ENCODE data around the gene RPP25L. TPM values are rescaled to one million over a fixed set of nuclear protein-coding genes. Genes with fewer than 3 reads are reported as not detected.

Gene RPP25L
- total RNA-seq, 1 experiment from 2014 or later: 51.1 TPM

- TF ChIP-seq CBX3 (IDR thresholded peaks at IDR 0.05; ENCODE audit: low read depth): no peak
- no peak for TF ChIP-seq POLR2A (IDR thresholded peaks at IDR 0.05; ENCODE audit: borderline replicate concordance, extremely low read depth, insufficient read depth, insufficient read length)
- TF ChIP-seq RAD21 (IDR thresholded peaks at IDR 0.05; ENCODE audit: low read depth): no peak
- no peak for TF ChIP-seq SIN3A (IDR thresholded peaks at IDR 0.05; ENCODE audit: low read depth)
- TF ChIP-seq, protein P1, sequence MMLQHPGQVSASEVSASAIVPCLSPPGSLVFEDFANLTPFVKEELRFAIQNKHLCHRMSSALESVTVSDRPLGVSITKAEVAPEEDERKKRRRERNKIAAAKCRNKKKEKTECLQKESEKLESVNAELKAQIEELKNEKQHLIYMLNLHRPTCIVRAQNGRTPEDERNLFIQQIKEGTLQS (IDR thresholded peaks at IDR 0.05): no peak
- no peak for TF ChIP-seq CEBPB (IDR thresholded peaks at IDR 0.05; ENCODE audit: low read depth)
- no peak for TF ChIP-seq JUND (IDR thresholded peaks at IDR 0.05)
- TF ChIP-seq ZBTB33 (IDR thresholded peaks at IDR 0.05; ENCODE audit: extremely low read depth, insufficient replicate concordance, low read length): no peak
These were observed 40.7 kb upstream of the RPP25L start (continued) for GRCh38 chr9:34652602-34653000.

DNA sequence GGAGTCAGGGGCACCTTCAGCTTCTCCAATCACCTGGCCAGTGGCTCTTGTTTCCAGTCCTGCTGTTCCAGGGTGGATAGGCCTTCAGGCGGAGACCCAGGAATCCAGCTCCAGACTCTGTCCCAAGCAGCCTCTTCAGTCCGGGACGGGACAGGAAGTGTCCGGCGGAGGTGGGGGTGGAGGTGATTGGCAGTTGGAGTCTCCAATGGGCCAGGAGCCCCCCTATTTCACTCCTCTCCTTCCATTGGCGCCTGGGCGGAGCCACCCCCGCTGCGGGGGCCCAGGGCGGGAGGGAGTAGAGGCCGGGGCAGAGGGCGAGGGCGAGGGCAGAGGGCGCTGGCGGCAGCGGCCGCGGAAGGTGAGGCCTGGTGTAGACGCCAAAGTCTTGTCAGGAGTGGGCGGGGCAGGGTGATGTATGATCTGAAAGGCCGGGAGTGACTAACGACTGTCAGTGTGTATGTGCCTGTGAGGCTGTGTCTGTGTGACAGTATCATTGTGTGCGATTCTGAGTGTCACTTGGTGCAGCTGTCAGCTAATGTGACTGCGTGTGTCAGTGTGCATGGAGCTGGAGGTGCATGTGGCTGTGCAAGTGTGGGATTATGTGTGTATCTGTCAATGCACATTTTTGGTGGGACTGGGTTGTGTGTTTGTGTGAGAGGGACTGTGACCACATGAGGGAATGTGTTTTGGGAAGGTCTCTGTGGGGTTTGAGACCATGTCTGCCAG, 40.1 kb upstream of the RPP25L start, which contains the start of gene IL11RA:
Gene IL11RA (plus strand): TSS at position 310 of the 726 bp plus-strand sequence. CDS start 3,033 bp downstream, outside the sequence.
- no peaks in the 10 kb centered on the region for H3K9me2 ChIP-seq (ENCODE audit: insufficient read depth)
- intact Hi-C loops (cut with micrococcal nuclease): no loop called here
- no TSS peak for BruUV-seq (replicated peaks)
- peaks cover 4% of the 10 kb centered on the region; the same call in 1 of the 2 replicates for H3K79me2 ChIP-seq (ENCODE audit: insufficient read depth, low read length)
- no peaks in the 10 kb centered on the region for H3K9me3 ChIP-seq (ENCODE audit: control insufficient read depth in 1 of 2, insufficient read depth in 1 of 2, low read depth in 1 of 2, low read length in 2 of 2)
- ATAC-seq (peak; percentile 94), DNase-seq (ENCODE audit: low read depth, low spot score) (peak; percentile 80)
- H3K4me3 ChIP-seq (replicated peaks in 1 of 2; ENCODE audit: low read depth in 1 of 2, low read length in 2 of 2): peak within 1 kb of the TSS; percentile 58 to 61
- H3K4me1 ChIP-seq (ENCODE audit: control insufficient read depth in 1 of 2, insufficient read depth in 2 of 2, low read length in 2 of 2): peaks cover 19 to 39% of the 10 kb centered on the region in 2 experiments
- ChIA-PET RAD21 (ENCODE audit: low non-redundant PET in 1 of 2, low total read pairs in 2 of 2, uncharacterized antibody in 2 of 2, unreplicated experiment in 2 of 2) (no interaction called here), POLR2A (interaction anchor here (1.3 to 1.5 kb wide), 2 partner anchors 13 to 14 kb away, joined by 5 to 8 read pairs; partner anchors contain the start of gene SIGMAR1), CTCF (interaction anchor here (0.9 to 1.4 kb wide), 3 partner anchors 13 to 108 kb away, joined by 3 to 4 read pairs (median 4); no protein-coding TSS in a partner anchor)
- H2AFZ ChIP-seq (ENCODE audit: low read depth, low read length, poor library complexity, severe bottlenecking): no peak within 1 kb of the TSS
- peaks cover 0 to 6% of the 10 kb centered on the region in 2 experiments; a peak in 1 of 4 replicates for H3K36me3 ChIP-seq (ENCODE audit: control insufficient read depth in 1 of 2, insufficient read depth in 2 of 2, low read length in 2 of 2)
- no peaks in the 10 kb centered on the region for H3K27me3 ChIP-seq (ENCODE audit: insufficient read depth, low read length)
- H4K20me1 ChIP-seq (ENCODE audit: insufficient read depth): no peaks in the 10 kb centered on the region
- H3K9ac ChIP-seq (ENCODE audit: low read length): peak within 1 kb of the TSS; percentile 58
- peak within 1 kb of the TSS; percentile 50 for H3K27ac ChIP-seq (ENCODE audit: low read depth, low read length)
- H3K4me2 ChIP-seq (ENCODE audit: low read length): peak within 1 kb of the TSS; percentile 83
- TF ChIP-seq EZH2phosphoT487 (IDR thresholded peaks at IDR 0.05; ENCODE audit: borderline replicate concordance) (no peak), RAD21 (IDR thresholded peaks at IDR 0.05; ENCODE audit: low read depth) (no peak), EGR1 (IDR thresholded peaks at IDR 0.05; ENCODE audit: low read depth) (no peak), JUND (IDR thresholded peaks at IDR 0.05) (no peak), ELF1 (IDR thresholded peaks at IDR 0.05; ENCODE audit: borderline replicate concordance, low read depth) (no peak), TCF7L2 (IDR thresholded peaks at IDR 0.05; ENCODE audit: borderline replicate concordance, extremely low read depth, insufficient read depth, insufficient read length) (peak; percentile 63), SIN3A (IDR thresholded peaks at IDR 0.05; ENCODE audit: low read depth) (no peak), SRF (IDR thresholded peaks at IDR 0.05; ENCODE audit: low read depth) (no peak), ZBTB33 (IDR thresholded peaks at IDR 0.05; ENCODE audit: extremely low read depth, insufficient replicate concordance, low read length) (no peak), CBX3 (IDR thresholded peaks at IDR 0.05; ENCODE audit: low read depth) (no peak), YY1 (IDR thresholded peaks at IDR 0.05; ENCODE audit: extremely low read depth, insufficient replicate concordance, low read depth, low read length) (peak; percentile 46), ZNF274 (IDR thresholded peaks at IDR 0.05; ENCODE audit: low read depth, low read length) (no peak), SP1 (IDR thresholded peaks at IDR 0.05; ENCODE audit: low read depth) (no peak)

All from HCT116 (cell line).